IPS-18c (cell line): ENCODE results near the gene ACO2.

ENCODE experiments used
- H3K4me3 ChIP-seq: 2 replicates; pipeline ENCODE4 v1.7.0; 2013; ENCODE audit warnings: low read depth, mild to moderate bottlenecking, low read length, moderate library complexity; ENCODE audit not compliant: insufficient read depth
- H3K9me3 ChIP-seq: one replicate; pipeline ENCODE4 v1.6.1; 2013; ENCODE audit warnings: mild to moderate bottlenecking, low read length, moderate library complexity; ENCODE audit not compliant: control insufficient read depth, insufficient read depth

The ACO2 gene

DNA sequence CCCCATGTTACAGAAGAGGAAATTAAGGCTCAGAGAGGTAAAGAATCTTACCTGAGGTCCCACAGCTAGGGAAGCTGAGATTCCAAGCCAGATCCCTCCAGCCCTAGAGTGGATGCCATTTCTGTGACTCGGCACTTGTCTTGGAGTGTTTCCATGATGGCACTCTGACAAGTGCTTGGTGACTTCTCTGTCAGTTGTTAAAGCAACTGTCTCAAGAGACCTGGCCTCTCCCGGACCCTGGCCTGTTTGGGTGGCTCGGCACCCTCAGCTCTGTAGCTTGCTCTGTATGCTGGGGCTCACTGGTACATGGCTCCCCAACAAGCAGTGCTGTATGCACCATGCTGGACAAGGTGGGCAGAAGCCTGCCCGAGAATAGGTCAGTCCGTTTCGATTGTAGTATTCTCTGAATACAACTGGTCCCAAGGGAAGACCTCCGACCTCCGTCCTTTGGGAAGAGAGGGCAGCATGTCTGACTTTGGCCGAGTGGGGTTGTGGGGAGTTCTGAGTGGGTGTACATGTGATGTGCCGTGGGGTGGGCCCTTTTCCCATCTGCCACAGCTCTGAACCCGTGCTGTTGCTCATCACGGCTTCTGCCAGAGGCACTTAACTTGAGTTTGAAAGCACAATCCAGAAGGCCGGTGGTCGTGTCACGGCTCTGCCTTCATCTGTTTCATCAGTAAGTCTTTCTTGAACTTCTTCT lies 12.4 kb downstream of the ACO2 start:
- peak overlapping the region; percentile 9; the same call in 1 of the 2 replicates for H3K4me3 ChIP-seq
- H3K9me3 ChIP-seq: no peaks in the 10 kb centered on the region

DNA sequence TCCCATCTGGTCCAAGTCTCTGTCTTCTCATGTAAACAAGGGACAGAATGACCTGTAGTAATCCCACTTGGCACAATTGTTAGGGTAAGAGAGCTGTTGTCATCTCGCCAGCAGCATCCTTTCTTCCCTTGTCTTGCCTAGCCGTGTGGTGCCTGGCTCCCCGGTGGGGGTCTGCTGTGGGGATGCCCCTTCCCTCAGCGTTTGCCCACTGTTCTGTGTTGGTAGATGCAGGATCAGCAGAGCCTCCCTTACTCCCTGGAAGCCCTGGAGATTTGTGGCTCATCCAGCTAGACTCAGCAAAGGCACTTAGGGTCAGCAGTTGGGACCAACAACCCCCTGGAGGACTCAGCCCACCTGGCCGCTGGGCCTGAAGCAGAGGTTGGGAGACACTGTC lies 13.0 kb downstream of the ACO2 start:
- Histone ChIP-seq H3K4me3 (no peak overlapping the region), H3K9me3 (no peaks in the 10 kb centered on the region)

DNA sequence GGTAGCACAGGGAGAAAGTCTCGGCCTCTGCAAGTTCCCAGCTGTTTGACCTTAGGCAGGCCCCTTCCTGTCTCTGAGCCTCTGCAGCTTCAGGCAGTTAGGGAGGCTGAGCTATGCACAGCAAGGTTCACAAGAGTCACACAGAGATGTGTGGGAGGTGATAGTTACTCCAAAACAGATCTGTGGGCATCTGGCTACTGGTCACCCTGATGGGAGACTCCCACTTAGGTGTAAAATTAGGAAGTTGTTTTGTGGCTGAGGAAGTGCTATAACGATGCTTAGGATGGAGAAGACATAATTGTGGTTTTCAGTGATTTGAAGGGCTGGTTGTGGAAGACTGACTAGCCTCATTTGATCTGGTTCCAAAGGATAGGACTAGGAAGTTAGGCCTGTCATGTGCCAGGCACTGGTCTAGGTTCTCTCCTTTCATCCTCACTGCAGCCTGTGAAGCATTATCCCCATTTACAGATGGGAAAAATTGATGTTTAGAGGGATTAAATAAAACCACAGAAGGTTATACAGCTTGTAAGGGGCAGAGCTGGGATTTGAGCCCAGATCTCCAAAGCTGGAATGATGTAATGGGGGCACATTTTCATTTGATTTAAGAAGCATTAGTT lies 13.5 kb downstream of the ACO2 start:
- Histone ChIP-seq H3K9me3 (no peaks in the 10 kb centered on the region), H3K4me3 (no peak overlapping the region; the same call in 1 of the 2 replicates)

DNA sequence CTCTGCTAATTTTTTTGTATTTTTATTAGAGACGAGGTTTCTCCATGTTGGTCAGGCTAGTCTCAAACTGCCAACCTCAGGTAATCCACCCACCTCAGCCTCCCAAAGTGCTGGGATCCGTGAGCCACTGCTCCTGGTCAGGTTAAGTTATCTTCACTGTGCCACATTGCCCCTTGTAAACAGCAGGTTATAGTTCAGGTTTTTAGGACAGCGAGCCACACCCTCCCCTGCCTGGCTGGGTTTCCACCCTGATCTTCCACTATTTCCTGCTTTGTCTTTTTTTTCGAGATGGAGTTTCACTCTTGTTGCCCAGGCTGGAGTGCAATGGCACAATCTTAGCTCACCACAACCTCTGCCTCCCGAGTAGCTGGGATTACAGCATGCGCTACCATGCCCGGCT lies 16.1 kb downstream of the ACO2 start:
- no peaks in the 10 kb centered on the region for H3K9me3 ChIP-seq
- H3K4me3 ChIP-seq: no peak overlapping the region

DNA sequence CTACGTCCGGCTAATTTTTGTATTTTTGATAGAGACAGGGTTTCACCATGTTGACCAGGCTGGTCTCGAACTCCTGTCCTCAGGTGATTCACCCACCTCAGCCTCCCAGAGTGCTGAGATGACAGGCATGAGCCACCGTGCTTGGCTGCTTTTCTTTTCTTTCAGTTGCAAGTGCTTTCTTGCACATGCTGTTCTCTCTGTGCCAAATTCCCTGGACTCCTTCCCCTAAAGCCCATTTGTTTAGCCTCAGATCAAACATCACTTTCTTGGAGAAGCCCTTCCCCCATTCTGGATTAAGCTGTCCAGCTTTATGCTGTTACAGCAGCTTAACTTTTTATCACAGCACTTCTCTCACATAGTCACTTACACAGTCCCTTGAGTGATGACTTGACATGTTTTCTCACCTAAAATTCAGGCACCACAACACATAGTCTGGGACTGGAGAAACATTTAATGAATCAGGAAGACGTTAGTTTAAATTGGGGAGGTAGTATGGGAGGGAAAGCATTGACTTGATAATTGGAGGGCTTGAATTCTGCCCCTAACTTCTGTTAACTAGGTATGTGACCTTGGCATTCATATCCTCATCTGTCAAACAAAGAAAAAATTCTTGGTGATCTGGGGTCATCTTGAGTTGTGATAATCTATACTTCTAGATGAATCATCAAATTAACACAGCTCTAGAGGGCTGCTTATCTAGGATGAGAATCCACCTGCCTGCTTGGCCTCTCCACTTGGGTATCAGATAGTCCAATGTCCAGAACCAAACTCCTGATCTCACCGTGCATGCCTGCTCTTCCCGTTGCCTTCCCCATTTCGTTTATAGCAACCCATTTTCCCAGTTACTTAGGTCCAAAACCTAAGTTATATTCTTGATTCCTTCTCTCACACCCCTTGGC lies 18.4 kb downstream of the ACO2 start:
- Histone ChIP-seq H3K4me3 (no peak overlapping the region), H3K9me3 (no peaks in the 10 kb centered on the region)

DNA sequence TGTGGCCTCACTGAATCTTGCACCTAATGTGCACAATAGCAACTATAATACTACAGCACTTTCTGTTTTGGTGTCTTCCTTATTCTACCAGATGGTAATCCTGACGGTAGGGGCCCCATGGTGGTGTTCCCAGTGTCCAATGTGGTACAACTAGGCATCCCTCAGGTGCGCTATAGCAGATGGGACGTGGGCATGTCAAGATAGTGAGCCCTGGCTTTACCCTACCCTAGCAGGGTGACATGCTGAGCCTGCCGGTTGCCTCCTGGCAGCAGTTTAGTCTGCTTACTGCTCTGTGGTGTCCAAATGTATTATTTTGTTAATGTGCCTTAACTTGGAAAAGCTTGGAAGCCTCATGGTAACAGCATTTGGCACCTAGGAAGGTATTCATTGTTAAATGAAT lies 19.2 kb downstream of the ACO2 start:
- Histone ChIP-seq H3K9me3 (no peaks in the 10 kb centered on the region), H3K4me3 (no peak overlapping the region)

DNA sequence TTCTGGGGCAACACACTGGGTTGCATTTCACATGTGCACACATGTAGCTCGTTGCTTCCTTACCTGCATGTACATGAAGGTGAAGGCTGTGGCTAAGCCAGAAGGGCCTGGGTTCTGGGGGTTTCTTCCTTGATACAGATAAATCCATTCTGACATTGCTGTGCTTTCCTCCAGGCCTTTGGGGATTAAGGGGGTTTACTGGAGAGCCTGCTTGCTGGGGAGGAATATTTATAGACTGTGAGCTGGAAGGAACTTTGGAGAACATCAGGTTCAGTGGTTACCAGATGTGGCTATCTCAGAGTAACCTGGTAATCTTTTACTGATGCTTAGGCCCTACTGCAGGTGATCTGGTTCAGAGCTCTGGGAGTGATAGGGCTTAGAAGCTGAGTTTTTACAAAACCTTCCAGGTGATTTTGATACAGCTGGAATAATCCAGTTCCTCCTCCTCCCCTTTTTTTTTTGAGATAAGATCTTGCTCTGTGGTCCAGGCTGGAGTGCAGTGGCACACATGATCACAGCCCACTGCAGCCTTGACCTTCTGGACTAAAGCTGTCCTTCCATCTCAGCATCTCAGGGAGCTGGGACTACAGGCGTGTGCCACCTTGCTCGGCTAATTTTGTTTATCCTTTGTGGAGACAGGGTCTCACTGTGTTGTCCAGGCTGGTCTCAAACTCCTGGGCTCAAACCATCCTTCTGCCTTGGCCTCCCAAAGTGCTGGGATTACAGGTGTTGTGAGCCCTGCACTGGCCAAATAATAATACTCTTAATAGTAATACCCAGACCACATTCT lies 19.9 kb downstream of the ACO2 start:
- Histone ChIP-seq H3K9me3 (no peaks in the 10 kb centered on the region), H3K4me3 (no peak overlapping the region)

DNA sequence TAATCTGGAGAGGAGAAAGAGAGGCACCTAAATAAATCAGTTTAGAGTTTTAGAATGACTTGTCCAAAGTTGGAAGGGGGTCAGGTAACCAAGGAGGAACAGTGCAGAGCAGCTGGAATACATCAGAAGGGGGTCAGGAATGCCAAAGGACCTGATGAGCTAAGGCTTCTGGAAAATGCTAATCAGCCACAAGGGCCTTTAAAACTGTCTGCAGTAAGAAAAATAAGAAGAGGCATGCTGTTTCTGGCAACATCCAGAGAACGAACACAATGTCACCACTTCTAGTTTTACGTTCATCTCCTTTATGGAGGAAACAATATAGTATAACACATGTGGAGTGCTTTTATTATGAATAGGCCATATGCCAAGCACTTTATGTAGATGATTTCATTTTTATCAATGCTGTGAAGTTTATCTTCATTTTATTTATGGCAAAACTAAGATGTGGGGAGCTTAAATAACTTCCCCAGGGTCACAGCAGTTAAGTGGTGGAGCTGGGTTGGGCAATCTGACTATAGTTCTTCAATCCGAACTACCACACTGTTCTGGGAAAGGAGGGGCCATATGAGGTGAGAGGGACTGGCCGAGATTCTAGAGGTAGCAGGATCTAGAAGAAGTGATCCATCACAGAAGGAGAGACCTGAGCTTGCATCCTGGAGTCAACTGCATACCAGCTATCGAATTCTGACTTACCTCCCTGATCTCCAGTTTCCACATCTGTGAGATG lies 22.6 kb downstream of the ACO2 start:
- Histone ChIP-seq H3K9me3 (no peaks in the 10 kb centered on the region), H3K4me3 (no peak overlapping the region)

DNA sequence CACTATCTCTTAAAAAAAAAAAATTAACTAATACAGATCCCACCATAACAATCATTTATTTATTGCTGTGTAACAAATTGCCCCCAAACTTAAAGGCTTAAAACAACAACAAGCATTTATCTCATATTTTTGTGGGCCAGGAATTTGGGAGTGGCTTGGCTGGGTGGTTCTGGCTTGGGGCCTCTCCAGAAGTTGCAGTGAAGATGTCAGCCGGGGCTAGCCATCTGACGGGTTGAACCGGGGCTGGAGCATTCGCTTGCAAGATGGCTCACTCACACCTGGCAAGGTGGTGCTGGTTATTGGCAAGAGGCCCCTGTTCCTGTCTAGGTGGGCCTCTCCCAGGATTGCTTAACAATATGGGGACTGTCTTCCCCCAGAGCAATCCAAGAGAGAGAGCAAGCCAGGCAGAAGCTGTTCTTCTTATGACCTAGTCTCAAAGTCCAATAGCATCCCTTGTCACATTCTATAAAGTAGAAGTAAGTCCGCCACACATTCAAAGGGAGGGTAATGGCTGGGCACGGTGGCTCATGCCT lies 29.5 kb downstream of the ACO2 start:
- Histone ChIP-seq H3K4me3 (no peak overlapping the region), H3K9me3 (no peaks in the 10 kb centered on the region)

DNA sequence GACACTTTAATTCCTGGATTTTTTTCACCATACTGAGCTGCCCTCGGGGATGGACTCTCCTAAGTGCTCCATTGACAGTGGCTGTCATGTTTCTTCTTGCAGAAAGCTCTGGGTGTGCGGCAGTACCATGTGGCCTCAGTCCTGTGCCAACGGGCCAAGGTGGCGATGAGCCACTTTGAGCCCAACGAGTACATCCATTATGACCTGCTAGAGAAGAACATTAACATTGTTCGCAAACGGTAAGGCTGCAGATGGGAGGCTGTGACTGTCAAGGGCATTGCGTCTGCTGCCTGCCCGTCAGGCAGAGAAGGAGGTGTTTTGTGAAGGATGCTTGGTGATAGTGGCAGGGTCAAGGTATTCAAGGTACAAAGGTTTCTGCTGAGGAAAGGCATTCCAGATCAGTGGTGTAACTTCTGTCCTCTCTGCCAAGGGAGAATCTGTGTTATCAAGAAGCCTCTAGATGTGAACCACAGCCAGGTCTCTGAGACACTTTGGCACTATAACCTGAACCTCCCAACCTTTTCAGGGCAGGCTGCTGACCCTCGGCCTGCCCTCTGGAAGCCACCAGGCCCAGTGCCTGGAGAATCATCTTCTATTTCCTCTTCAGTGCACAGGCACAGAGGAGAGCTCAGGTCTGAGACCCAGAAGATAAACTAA lies 30.8 kb downstream of the ACO2 start:
- no peaks in the 10 kb centered on the region for H3K9me3 ChIP-seq
- no peak overlapping the region for H3K4me3 ChIP-seq

DNA sequence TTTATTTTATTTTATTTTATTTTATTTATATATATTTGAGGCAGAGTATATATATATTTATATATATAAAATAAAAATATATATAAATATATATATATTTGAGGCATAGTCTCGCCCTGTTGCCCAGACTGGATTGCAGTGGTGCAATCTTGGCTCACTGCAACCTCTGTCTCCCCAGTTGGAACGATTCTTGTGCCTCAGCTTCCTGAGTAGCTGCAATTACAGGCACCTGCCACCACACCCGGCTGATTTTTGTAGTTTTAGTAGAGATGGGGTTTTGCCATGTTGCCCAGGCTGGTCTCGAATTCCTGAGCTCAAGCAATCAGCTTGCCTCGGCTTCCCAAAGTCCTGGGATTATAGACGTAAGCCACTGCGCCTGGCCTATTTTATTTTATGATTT lies 31.4 kb downstream of the ACO2 start:
- Histone ChIP-seq H3K4me3 (no peak overlapping the region), H3K9me3 (no peaks in the 10 kb centered on the region)

DNA sequence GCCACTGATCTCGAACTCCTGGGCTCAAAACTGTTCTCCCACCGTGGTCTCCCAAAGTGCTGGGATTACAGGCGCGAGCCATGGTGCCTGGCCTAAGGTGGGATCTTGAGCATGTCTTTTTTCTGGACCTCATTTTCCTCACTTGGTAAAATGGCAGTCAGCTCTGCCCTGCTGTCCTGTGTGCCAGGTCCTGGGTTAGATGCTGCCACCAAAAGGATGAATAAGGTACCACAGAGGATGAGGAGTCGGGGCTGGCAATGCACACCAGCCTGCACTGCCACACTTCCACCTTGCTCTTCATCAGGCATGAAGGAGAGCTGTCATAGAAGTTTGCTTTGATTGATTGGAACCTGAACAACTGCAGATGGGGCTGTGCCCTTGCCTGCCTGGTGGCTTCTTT lies 32.3 kb downstream of the ACO2 start:
- H3K4me3 ChIP-seq: no peak overlapping the region
- H3K9me3 ChIP-seq: no peaks in the 10 kb centered on the region

DNA sequence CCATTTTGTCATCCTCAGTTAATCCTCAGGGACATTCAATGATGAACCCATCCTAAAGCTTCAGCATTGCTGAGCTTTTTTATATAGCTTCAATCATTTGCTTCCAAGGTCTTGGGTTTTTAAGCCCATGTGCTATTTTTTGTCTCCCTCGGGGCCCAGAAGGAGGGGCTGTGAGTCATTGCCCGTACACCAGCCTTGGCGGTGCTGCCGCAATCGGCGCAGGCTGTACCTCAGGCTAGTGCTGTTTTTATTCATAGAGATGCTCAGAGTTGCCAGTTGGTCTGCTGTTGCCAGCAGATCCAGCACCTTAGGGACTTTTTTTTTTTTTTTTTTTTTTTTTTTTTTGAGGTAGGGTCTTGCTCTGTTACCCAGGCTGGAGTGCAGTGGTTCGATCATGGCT lies 35.5 kb downstream of the ACO2 start:
- Histone ChIP-seq H3K4me3 (no peak overlapping the region), H3K9me3 (no peaks in the 10 kb centered on the region)

DNA sequence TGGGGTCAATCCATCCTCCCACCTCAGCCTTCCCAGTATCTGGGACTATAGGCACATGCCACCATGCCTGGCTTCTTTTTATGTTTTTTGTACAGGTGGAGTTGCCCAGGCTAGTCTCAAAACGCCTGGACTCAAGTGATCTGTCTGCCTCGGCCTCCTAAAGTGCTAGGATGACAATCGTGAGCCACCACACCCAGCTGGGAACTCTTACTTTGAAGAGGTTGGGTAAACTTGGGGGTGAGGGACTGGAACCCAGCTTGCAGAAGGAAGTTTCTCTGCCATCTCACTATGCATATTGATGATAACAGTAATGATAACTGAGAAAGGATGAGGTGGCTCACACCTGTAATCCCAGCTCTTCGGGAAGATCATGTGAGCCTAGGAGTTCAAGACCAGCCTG lies 35.9 kb downstream of the ACO2 start:
- H3K4me3 ChIP-seq: no peak overlapping the region
- no peaks in the 10 kb centered on the region for H3K9me3 ChIP-seq

DNA sequence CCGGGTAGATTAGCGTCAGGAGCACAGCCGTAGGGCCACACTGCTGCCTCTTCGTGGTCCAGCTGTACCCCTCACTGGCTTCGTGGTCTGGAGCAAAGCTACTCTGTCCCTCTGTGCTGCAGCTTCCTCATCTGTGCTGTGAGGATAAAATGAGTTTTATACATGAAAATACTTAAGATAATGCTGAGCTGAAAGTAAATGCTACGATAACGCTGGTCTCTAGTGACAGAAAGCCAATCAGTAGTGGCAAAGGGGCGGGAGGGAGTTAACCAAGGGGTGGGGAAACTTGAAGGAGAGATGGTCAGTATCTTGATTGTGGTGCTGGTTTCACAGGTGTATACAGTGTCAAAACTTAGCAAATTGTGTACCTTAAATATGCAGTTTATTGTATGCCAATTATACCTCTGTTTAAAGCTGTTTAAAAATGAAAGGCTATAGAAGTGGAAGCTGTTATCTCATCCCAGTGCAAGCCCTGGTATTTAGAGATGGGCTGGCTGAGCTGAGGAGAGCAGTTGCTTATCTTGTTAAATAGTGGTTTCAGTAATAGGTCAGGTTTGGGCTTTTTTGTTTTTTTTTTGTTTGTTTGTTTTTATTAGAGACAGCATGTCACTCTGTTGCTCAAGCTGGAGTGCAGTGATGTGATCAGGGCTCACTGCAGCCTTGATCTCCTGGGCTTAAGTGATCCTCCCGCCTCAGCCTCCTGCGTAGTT lies 36.7 kb downstream of the ACO2 start:
- Histone ChIP-seq H3K9me3 (no peaks in the 10 kb centered on the region), H3K4me3 (no peak overlapping the region)
